HepG2 (cell line): ENCODE results near the gene TMEM95. TPM values are rescaled to one million over a fixed set of nuclear protein-coding genes. Genes with fewer than 3 reads are reported as not detected.

Source experiments
- ATF7-NPFF ChIP-seq: sonication (generic); formaldehyde crosslinking; IDR thresholded peaks from 2 replicates; pipeline ENCODE4 v1.8.1; 2023; ENCODE audit warnings: mild to moderate bottlenecking, low read depth, missing genetic modification reagents, moderate library complexity
- ATRX ChIP-seq: sonication (generic); formaldehyde crosslinking; IDR thresholded peaks from 2 replicates; pipeline ENCODE4 v1.4.0; 2020; ENCODE audit warnings: missing genetic modification reagents, borderline replicate concordance
- CENPT ChIP-seq: sonication (generic); formaldehyde crosslinking; IDR thresholded peaks from 2 replicates; pipeline ENCODE4 v1.8.0; 2022; ENCODE audit warnings: low read depth, mild to moderate bottlenecking, moderate library complexity, missing genetic modification reagents
- GATAD2A ChIP-seq: IDR thresholded peaks from 2 replicates; pipeline ENCODE4 v1.6.1; 2016
- HMG20A ChIP-seq: IDR thresholded peaks from 2 replicates; pipeline ENCODE4 v1.6.1; 2016; ENCODE audit warnings: borderline replicate concordance
- JUND ChIP-seq: sonication (generic); formaldehyde crosslinking; IDR thresholded peaks from 2 replicates; pipeline ENCODE4 v1.8.0; 2022; ENCODE audit warnings: mild to moderate bottlenecking, missing genetic modification reagents
- KDM6A ChIP-seq: IDR thresholded peaks from 2 replicates; pipeline ENCODE4 v1.6.1; 2016; ENCODE audit warnings: low read depth
- KLF6 ChIP-seq: IDR thresholded peaks from 2 replicates; pipeline ENCODE4 v1.8.0; 2016; ENCODE audit warnings: missing biosample characterization, missing genetic modification reagents
- PHB2 ChIP-seq: fragments of 450-650 bp; IDR thresholded peaks from 2 replicates; pipeline ENCODE4 v1.6.1; 2018; ENCODE audit not compliant: partially characterized antibody
- RXRA ChIP-seq: sonication (generic); formaldehyde crosslinking; IDR thresholded peaks from 2 replicates; pipeline ENCODE4 v1.5.1; 2020; ENCODE audit warnings: missing genetic modification reagents
- SMAD9 ChIP-seq: sonication (generic); formaldehyde crosslinking; IDR thresholded peaks from 2 replicates; pipeline ENCODE4 v1.5.1; 2020; ENCODE audit warnings: mild to moderate bottlenecking, missing genetic modification reagents
- SMARCE1 ChIP-seq: fragments of 450-650 bp; IDR thresholded peaks from 2 replicates; pipeline ENCODE4 v1.6.1; 2017; ENCODE audit warnings: borderline replicate concordance
- SRY ChIP-seq: sonication (generic); formaldehyde crosslinking; IDR thresholded peaks from 2 replicates; pipeline ENCODE4 v1.8.0; 2022; ENCODE audit warnings: mild to moderate bottlenecking, missing genetic modification reagents
- TP53 ChIP-seq: sonication (generic); formaldehyde crosslinking; conservative IDR thresholded peaks from 2 replicates; pipeline ENCODE4 v1.4.0; 2020; ENCODE audit warnings: missing genetic modification reagents
- ZNF138 ChIP-seq: sonication (generic); formaldehyde crosslinking; IDR thresholded peaks from 2 replicates; pipeline ENCODE4 v1.5.0; 2020; ENCODE audit warnings: mild to moderate bottlenecking, low read depth, missing genetic modification reagents
- ZNF207 ChIP-seq: fragments of 450-650 bp; IDR thresholded peaks from 2 replicates; pipeline ENCODE4 v1.6.1; 2016; ENCODE audit warnings: antibody characterized with exemption, borderline replicate concordance
- ZNF274 ChIP-seq: sonication (generic); formaldehyde crosslinking; IDR thresholded peaks from 2 replicates; pipeline ENCODE4 v1.5.1; 2020; ENCODE audit warnings: mild to moderate bottlenecking, missing genetic modification reagents
- ZNF331 ChIP-seq: sonication (generic); formaldehyde crosslinking; IDR thresholded peaks from 2 replicates; pipeline ENCODE4 v1.4.0; 2020; ENCODE audit warnings: missing genetic modification reagents
- ZNF660 ChIP-seq: sonication (generic); formaldehyde crosslinking; IDR thresholded peaks from 2 replicates; pipeline ENCODE4 v1.5.1; 2020; ENCODE audit warnings: mild to moderate bottlenecking, low read depth, missing genetic modification reagents, borderline replicate concordance
- ZNF737 ChIP-seq: sonication (generic); formaldehyde crosslinking; IDR thresholded peaks from 2 replicates; pipeline ENCODE4 v1.5.0; 2020; ENCODE audit warnings: missing genetic modification reagents, mild to moderate bottlenecking, borderline replicate concordance
- polyA plus RNA-seq, 8 experiments: library from polyadenylated mRNA; depleted of rRNA in 3 of 8; stranded (reverse) in 7 of 8; unstranded in 1 of 8; fragments of >200 nt; fragmentation: Illumina TruSeq in 4 of 8; extraction: Trizol in 4 of 8; gene quantifications; 2 replicates each; pipeline versions ENCODE4 v1.2.1 to v1.2.3, GENCODE V29; 2011 to 2016; ENCODE audit warnings: low read depth in 4 of 8, missing spikeins in 1 of 8, mixed read lengths in 1 of 8; ENCODE audit not compliant: insufficient read depth in 1 of 8
- total RNA-seq, 5 experiments: library from RNA; depleted of rRNA; stranded (reverse); fragments of >200 nt; fragmentation: Illumina TruSeq; extraction: Trizol; gene quantifications; 2 replicates each; pipeline ENCODE4 v1.2.3, GENCODE V29; 2016; ENCODE audit warnings: low read depth in 1 of 5
- TF ChIP-seq, protein P1 (sequence below): IDR thresholded peaks from 2 replicates; pipeline ENCODE4 v1.6.1; 2016; ENCODE audit warnings: mild to moderate bottlenecking
- TF ChIP-seq, protein P2 (sequence below): sonication (generic); formaldehyde crosslinking; IDR thresholded peaks from 2 replicates; pipeline ENCODE4 v1.4.0; 2020; ENCODE audit warnings: mild to moderate bottlenecking, missing genetic modification reagents
- TF ChIP-seq, protein P3 (sequence below): sonication (generic); formaldehyde crosslinking; IDR thresholded peaks from 2 replicates; pipeline ENCODE4 v1.8.1; 2023; ENCODE audit warnings: missing genetic modification reagents, mild to moderate bottlenecking, borderline replicate concordance
- TF ChIP-seq, protein P4 (sequence below): sonication (generic); formaldehyde crosslinking; conservative IDR thresholded peaks from 2 replicates; pipeline ENCODE4 v1.4.0; 2020; ENCODE audit warnings: missing genetic modification reagents
- TF ChIP-seq, protein P5 (sequence below): IDR thresholded peaks from 2 replicates; pipeline ENCODE4 v1.6.1; 2016; ENCODE audit warnings: control low read depth

Gene TMEM95
- total and polyA plus RNA-seq, 2 of the 13 experiments (the other 11 are each of a cell fraction or from before 2014, with no cell fraction given): not detected

DNA sequence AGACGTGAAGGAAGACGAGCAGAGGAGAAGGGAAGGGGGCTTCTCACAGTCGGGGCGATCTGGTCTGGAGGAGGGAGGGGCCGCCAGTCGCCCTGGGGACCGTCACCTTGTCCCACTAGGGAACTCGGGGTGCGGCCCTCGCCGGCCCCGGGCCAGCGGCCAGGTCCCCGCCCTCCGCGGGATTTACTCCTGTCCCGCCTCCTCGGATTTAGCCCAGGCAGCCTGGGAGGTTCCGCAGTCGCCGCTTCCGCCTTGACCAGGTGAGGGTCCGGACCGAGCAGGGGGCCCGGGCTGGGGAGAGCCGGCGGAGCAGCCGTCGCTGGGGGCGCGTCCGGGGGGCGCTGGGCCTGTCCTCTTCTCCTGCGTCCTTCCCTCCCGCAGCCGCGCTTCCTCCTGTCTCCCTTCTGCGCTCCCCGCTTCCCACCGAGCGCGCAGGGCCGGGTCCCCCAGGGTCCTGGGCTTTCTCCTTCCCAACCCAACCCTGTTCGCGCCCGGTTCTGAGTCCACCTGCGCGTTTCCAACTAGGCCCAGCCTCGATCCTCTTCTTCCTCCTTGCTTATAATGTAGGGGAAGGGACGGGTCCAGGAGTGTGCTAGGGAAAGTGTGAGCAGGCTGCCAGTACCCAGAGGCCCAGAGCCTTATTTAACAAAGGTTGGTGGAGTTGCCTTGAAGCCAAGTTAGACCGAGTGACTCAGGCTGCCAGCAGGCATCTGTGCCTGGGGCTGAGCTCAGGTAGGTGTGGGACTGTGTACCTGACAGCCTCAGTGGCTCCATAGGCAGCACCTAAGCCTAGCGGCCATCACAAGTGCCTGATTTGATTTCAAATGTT is 26.1 kb downstream of the TMEM95 start, which contains the start of gene TNK1 (continued):
- TF ChIP-seq, protein P1, sequence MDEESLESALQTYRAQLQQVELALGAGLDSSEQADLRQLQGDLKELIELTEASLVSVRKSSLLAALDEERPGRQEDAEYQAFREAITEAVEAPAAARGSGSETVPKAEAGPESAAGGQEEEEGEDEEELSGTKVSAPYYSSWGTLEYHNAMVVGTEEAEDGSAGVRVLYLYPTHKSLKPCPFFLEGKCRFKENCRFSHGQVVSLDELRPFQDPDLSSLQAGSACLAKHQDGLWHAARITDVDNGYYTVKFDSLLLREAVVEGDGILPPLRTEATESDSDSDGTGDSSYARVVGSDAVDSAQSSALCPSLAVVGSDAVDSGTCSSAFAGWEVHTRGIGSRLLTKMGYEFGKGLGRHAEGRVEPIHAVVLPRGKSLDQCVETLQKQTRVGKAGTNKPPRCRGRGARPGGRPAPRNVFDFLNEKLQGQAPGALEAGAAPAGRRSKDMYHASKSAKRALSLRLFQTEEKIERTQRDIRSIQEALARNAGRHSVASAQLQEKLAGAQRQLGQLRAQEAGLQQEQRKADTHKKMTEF (CRISPR knock-in tag): peak; percentile 42; the same call in 1 of the 2 replicates
- no peak for TF ChIP-seq ZNF660 (CRISPR knock-in tag)
- TF ChIP-seq HMG20A (CRISPR knock-in tag): no peak
- TF ChIP-seq ZNF274: no peak
- TF ChIP-seq RXRA: no peak
- TF ChIP-seq KDM6A (CRISPR knock-in tag): no peak
- TF ChIP-seq ATRX (CRISPR knock-in tag): no peak
- no peak for TF ChIP-seq SMARCE1
- 0 out of 2 replicates have a peak, but pooled peaks have one; percentile 40 for TF ChIP-seq KLF6
- TF ChIP-seq TP53 (CRISPR knock-in tag): no peak
- TF ChIP-seq, protein P2, sequence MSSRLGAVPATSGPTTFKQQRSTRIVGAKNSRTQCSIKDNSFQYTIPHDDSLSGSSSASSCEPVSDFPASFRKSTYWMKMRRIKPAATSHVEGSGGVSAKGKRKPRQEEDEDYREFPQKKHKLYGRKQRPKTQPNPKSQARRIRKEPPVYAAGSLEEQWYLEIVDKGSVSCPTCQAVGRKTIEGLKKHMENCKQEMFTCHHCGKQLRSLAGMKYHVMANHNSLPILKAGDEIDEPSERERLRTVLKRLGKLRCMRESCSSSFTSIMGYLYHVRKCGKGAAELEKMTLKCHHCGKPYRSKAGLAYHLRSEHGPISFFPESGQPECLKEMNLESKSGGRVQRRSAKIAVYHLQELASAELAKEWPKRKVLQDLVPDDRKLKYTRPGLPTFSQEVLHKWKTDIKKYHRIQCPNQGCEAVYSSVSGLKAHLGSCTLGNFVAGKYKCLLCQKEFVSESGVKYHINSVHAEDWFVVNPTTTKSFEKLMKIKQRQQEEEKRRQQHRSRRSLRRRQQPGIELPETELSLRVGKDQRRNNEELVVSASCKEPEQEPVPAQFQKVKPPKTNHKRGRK (CRISPR knock-in tag): no peak
- TF ChIP-seq PHB2: no peak
- TF ChIP-seq ZNF737 (CRISPR knock-in tag): no peak
- no peak for TF ChIP-seq GATAD2A (CRISPR knock-in tag)
- TF ChIP-seq, protein P3, sequence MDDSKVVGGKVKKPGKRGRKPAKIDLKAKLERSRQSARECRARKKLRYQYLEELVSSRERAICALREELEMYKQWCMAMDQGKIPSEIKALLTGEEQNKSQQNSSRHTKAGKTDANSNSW: no peak
- TF ChIP-seq ATF7-NPFF (CRISPR knock-in tag): 0 out of 2 replicates have a peak, but pooled peaks have one; percentile 49
- TF ChIP-seq ZNF207: no peak
- TF ChIP-seq SMAD9 (CRISPR knock-in tag): no peak
- TF ChIP-seq, protein P4, sequence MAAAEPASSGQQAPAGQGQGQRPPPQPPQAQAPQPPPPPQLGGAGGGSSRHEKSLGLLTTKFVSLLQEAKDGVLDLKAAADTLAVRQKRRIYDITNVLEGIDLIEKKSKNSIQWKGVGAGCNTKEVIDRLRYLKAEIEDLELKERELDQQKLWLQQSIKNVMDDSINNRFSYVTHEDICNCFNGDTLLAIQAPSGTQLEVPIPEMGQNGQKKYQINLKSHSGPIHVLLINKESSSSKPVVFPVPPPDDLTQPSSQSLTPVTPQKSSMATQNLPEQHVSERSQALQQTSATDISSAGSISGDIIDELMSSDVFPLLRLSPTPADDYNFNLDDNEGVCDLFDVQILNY (CRISPR knock-in tag): no peak
- TF ChIP-seq JUND (CRISPR knock-in tag): no peak
- TF ChIP-seq ZNF331 (CRISPR knock-in tag): no peak
- TF ChIP-seq, protein P5, sequence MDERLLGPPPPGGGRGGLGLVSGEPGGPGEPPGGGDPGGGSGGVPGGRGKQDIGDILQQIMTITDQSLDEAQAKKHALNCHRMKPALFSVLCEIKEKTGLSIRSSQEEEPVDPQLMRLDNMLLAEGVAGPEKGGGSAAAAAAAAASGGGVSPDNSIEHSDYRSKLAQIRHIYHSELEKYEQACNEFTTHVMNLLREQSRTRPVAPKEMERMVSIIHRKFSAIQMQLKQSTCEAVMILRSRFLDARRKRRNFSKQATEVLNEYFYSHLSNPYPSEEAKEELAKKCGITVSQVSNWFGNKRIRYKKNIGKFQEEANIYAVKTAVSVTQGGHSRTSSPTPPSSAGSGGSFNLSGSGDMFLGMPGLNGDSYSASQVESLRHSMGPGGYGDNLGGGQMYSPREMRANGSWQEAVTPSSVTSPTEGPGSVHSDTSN (CRISPR knock-in tag): no peak
- TF ChIP-seq CENPT (CRISPR knock-in tag): no peak
- no peak for TF ChIP-seq SRY (CRISPR knock-in tag)
- 0 out of 2 replicates have a peak, but pooled peaks have one; percentile 48 for TF ChIP-seq ZNF138 (CRISPR knock-in tag)
